Astrocyte of the cerebellum (primary cell): Measurements from ENCODE around the gene XRN2.

Experiments used
- DNase-seq: peaks from one replicate; pipeline ENCODE4 v3.0.0-alpha.2; 2011; ENCODE audit warnings: low read depth
- H3K4me3 ChIP-seq: 2 replicates; pipeline ENCODE4 v1.5.1; 2011; ENCODE audit warnings: mild to moderate bottlenecking, low read depth, low read length, moderate library complexity
- in situ Hi-C: cut with HindIII; loops from 2 replicates; pipeline ENCODE4 v1.10.0; 2017; ENCODE audit warnings: low sequenced_read_pairs
- TF ChIP-seq, protein P1 (sequence below): IDR thresholded peaks from 2 replicates; pipeline ENCODE4 v1.5.1; 2012; ENCODE audit warnings: low read length, low read depth, moderate library complexity, mild to moderate bottlenecking; ENCODE audit errors: missing control alignments

XRN2 gene

GRCh38 chr20:21312813-21313474 is 9.8 kb downstream of the XRN2 start:
- H3K4me3 ChIP-seq, result no peak overlapping the region
- TF ChIP-seq, protein P1, sequence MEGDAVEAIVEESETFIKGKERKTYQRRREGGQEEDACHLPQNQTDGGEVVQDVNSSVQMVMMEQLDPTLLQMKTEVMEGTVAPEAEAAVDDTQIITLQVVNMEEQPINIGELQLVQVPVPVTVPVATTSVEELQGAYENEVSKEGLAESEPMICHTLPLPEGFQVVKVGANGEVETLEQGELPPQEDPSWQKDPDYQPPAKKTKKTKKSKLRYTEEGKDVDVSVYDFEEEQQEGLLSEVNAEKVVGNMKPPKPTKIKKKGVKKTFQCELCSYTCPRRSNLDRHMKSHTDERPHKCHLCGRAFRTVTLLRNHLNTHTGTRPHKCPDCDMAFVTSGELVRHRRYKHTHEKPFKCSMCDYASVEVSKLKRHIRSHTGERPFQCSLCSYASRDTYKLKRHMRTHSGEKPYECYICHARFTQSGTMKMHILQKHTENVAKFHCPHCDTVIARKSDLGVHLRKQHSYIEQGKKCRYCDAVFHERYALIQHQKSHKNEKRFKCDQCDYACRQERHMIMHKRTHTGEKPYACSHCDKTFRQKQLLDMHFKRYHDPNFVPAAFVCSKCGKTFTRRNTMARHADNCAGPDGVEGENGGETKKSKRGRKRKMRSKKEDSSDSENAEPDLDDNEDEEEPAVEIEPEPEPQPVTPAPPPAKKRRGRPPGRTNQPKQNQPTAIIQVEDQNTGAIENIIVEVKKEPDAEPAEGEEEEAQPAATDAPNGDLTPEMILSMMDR, result no peak
- DNase-seq, result no peak
- in situ Hi-C loops, result no loop called here

DNA sequence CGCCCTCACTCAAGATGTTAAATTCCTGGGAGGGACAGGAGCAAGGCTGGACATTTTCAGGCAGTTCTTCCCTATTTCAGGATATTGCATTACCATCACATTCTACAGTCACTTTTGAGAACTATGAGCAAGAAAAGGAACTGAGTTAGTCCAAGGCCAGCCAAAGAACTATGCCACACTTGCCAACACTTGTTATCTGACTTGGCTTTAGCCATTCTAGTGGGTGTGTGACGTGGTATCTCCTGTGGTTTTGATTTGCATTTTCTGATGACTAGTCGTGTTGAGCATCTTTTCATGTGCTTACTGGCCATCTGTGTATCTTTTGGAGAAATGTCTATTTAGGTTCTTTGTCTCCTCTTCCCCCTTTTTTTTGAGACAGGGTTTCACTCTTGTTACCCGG is 12.0 kb downstream of the XRN2 start:
- H3K4me3 ChIP-seq, result no peak overlapping the region
- TF ChIP-seq, protein P1, result no peak
- DNase-seq, result peak; percentile 49
- in situ Hi-C loops, result no loop called here

- no peak for DNase-seq
- TF ChIP-seq, protein P1, result no peak
- H3K4me3 ChIP-seq, result no peak overlapping the region
- in situ Hi-C loops, result no loop called here
These were observed 19.1 kb downstream of the XRN2 start for GRCh38 chr20:21322083-21322710.

DNA sequence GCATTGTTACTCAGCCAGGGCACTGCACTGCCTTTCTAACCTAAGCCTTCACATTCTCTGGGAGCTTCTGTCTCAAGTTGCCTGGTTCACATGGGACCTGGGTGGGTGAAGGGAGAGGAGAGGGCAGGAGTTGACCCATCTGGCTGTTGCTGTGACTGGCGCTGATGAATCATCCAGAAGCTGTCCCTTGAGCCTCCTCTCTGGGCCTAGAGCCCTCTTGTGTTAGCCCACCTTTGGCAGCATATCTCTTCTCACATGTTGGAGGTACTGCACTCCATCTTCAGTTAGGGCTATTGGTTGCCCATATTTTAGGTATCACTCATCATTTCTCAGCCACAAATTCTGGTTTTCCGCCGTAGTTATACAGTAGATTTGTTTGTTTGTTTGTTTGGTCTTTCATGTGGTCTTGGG is 19.8 kb downstream of the XRN2 start:
- H3K4me3 ChIP-seq, result no peak overlapping the region
- in situ Hi-C loops, result no loop called here
- DNase-seq, result no peak
- TF ChIP-seq, protein P1, result no peak

DNA sequence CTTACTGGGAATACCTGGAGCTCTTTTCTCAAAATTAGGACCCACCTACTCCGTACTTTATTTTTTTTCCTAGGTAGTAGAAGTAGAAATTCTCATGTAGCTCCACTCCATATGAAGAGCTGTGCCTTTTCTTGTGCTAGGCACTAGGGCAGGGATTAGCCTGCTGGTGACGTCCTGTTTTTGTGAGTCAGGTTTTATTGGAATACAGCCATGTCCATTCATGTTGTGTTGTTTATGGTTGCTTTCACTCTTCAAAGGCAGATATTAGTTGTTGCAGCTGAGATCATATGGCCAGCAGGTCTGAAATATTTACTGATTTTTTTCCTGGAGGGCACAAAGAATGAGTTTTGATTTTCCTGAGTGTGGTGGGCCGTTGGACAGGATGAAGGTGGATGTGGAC is 20.5 kb downstream of the XRN2 start:
- in situ Hi-C loops, result no loop called here
- peak; percentile 49 for DNase-seq
- TF ChIP-seq, protein P1, result no peak

GRCh38 chr20:21324126-21324525 is 21.0 kb downstream of the XRN2 start:
- TF ChIP-seq, protein P1, result no peak
- in situ Hi-C loops, result no loop called here
- no peak overlapping the region for H3K4me3 ChIP-seq
- DNase-seq, result no peak

More for the DNA sequence above, 20.5 kb downstream of the XRN2 start:
- H3K4me3 ChIP-seq, result no peak overlapping the region
